HEK293 (cell line): Measurements from ENCODE around the gene TRMT5.

Source experiments
- CTCF ChIA-PET: fragments of 350-600 bp; formaldehyde crosslinking; extraction: SDS; loops from one replicate; lab custom pipeline; 2021; ENCODE audit warnings: antibody characterized with exemption; lab: Yijun Ruan, JAX
- POLR2A ChIA-PET: fragments of 300-600 bp; formaldehyde crosslinking; extraction: SDS; loops from one replicate; lab custom pipeline; 2020; ENCODE audit warnings: antibody characterized with exemption, inconsistent platforms; lab: Yijun Ruan, JAX
- H3K27ac ChIP-seq: fragments of 200-500 bp; sonication (Bioruptor generic); 2 replicates; pipeline ENCODE4 v1.5.1; 2014; ENCODE audit warnings: low read depth, low read length, control low read depth, inconsistent platforms; ENCODE audit errors: extremely low read depth
- H3K36me3 ChIP-seq, 2 experiments: fragments of 200-500 bp in 1 of 2; sonication (Bioruptor generic) in 1 of 2; 1 replicate in 1 of 2; 2 replicates in 1 of 2; pipeline ENCODE4 v1.5.1; 2014 to 2017; ENCODE audit warnings: inconsistent platforms in 2 of 2, low read length in 2 of 2; ENCODE audit not compliant: control insufficient read depth in 2 of 2, insufficient read depth in 1 of 2
- H3K4me1 ChIP-seq: fragments of 200-500 bp; sonication (Bioruptor generic); 2 replicates; pipeline ENCODE4 v1.5.1; 2014; ENCODE audit warnings: mild to moderate bottlenecking, low read length, inconsistent platforms; ENCODE audit not compliant: control insufficient read depth, insufficient read depth
- H3K4me3 ChIP-seq: 2 replicates; pipeline ENCODE4 v1.5.1; 2011; ENCODE audit warnings: low read depth, mild to moderate bottlenecking, control low read depth, low read length, moderate library complexity
- H3K9me3 ChIP-seq: fragments of 200-500 bp; sonication (Bioruptor generic); 2 replicates; pipeline ENCODE4 v1.5.1; 2014; ENCODE audit warnings: low read depth, low read length, inconsistent platforms; ENCODE audit not compliant: control insufficient read depth, insufficient read depth
- BCL11A ChIP-seq: fragments of 450-650 bp; formaldehyde crosslinking; IDR thresholded peaks from 2 replicates; pipeline ENCODE4 v1.5.1; 2016; ENCODE audit warnings: low read depth, missing biosample characterization, missing genetic modification characterization
- HOXD13 ChIP-seq: sonication (generic); formaldehyde crosslinking; IDR thresholded peaks from 2 replicates; pipeline ENCODE4 v1.8.0; 2022; ENCODE audit warnings: missing genetic modification reagents, borderline replicate concordance
- KLF8 ChIP-seq: fragments of 450-650 bp; formaldehyde crosslinking; IDR thresholded peaks from 2 replicates; pipeline ENCODE4 v1.5.1; 2016; ENCODE audit warnings: missing biosample characterization, missing genetic modification characterization
- KLF9 ChIP-seq: fragments of 450-650 bp; formaldehyde crosslinking; IDR thresholded peaks from 2 replicates; pipeline ENCODE4 v1.5.1; 2016; ENCODE audit warnings: missing biosample characterization, missing genetic modification characterization, low read depth
- OVOL3 ChIP-seq: fragments of 450-650 bp; formaldehyde crosslinking; IDR thresholded peaks from 2 replicates; pipeline ENCODE4 v1.5.1; 2016; ENCODE audit warnings: missing biosample characterization, missing genetic modification characterization
- ZBTB8A ChIP-seq: fragments of 450-650 bp; formaldehyde crosslinking; IDR thresholded peaks from 2 replicates; pipeline ENCODE4 v1.5.1; 2016; ENCODE audit warnings: missing biosample characterization, missing genetic modification characterization
- ZNF114 ChIP-seq: fragments of 450-650 bp; formaldehyde crosslinking; IDR thresholded peaks from 2 replicates; pipeline ENCODE4 v1.5.0; 2017; ENCODE audit warnings: missing biosample characterization, missing genetic modification characterization
- ZNF121 ChIP-seq: fragments of 450-650 bp; formaldehyde crosslinking; IDR thresholded peaks from 2 replicates; pipeline ENCODE4 v1.5.1; 2016; ENCODE audit warnings: missing biosample characterization, missing genetic modification characterization
- ZNF140 ChIP-seq: fragments of 450-650 bp; formaldehyde crosslinking; IDR thresholded peaks from 2 replicates; pipeline ENCODE4 v1.5.1; 2016; ENCODE audit warnings: missing biosample characterization, missing genetic modification characterization
- ZNF169 ChIP-seq: fragments of 450-650 bp; formaldehyde crosslinking; IDR thresholded peaks from 2 replicates; pipeline ENCODE4 v1.5.1; 2016; ENCODE audit warnings: missing biosample characterization, missing genetic modification characterization
- ZNF2 ChIP-seq: fragments of 450-650 bp; formaldehyde crosslinking; IDR thresholded peaks from 2 replicates; pipeline ENCODE4 v1.5.1; 2016; ENCODE audit warnings: missing biosample characterization, missing genetic modification characterization
- ZNF341 ChIP-seq: fragments of 450-650 bp; formaldehyde crosslinking; IDR thresholded peaks from 2 replicates; pipeline ENCODE4; 2016; ENCODE audit warnings: low read depth, missing biosample characterization, missing genetic modification characterization
- ZNF354C ChIP-seq: fragments of 450-650 bp; formaldehyde crosslinking; IDR thresholded peaks from 2 replicates; pipeline ENCODE4 v1.5.1; 2016; ENCODE audit warnings: missing biosample characterization, missing genetic modification characterization, low read depth, borderline replicate concordance
- ZNF510 ChIP-seq: fragments of 450-650 bp; formaldehyde crosslinking; IDR thresholded peaks from 2 replicates; pipeline ENCODE4 v1.5.1; 2018; ENCODE audit warnings: mild to moderate bottlenecking, missing genetic modification characterization, missing biosample characterization; ENCODE audit not compliant: insufficient replicate concordance
- ZNF791 ChIP-seq: fragments of 450-650 bp; formaldehyde crosslinking; IDR thresholded peaks from 2 replicates; pipeline ENCODE4 v1.5.1; 2016; ENCODE audit warnings: missing biosample characterization, missing genetic modification characterization
- ZNF792 ChIP-seq: fragments of 450-650 bp; formaldehyde crosslinking; IDR thresholded peaks from 2 replicates; pipeline ENCODE4 v1.5.1; 2016; ENCODE audit warnings: missing biosample characterization, missing genetic modification characterization
- TF ChIP-seq, protein P1 (sequence below): fragments of 450-650 bp; IDR thresholded peaks from 2 replicates; pipeline ENCODE4 v1.5.1; 2018; ENCODE audit warnings: missing biosample characterization, mild to moderate bottlenecking, missing genetic modification characterization
- TF ChIP-seq, protein P2 (sequence below): fragments of 450-650 bp; formaldehyde crosslinking; IDR thresholded peaks from 2 replicates; pipeline ENCODE4 v1.5.1; 2016; ENCODE audit warnings: missing biosample characterization, missing genetic modification characterization, low read depth
- TF ChIP-seq, protein P3 (sequence below): fragments of 450-650 bp; formaldehyde crosslinking; IDR thresholded peaks from 2 replicates; pipeline ENCODE4 v1.5.1; 2016; ENCODE audit warnings: missing biosample characterization, missing genetic modification characterization
- TF ChIP-seq, protein P4 (sequence below): fragments of 450-650 bp; formaldehyde crosslinking; IDR thresholded peaks from 2 replicates; pipeline ENCODE4 v1.5.1; 2016; ENCODE audit warnings: missing biosample characterization, missing genetic modification characterization

Gene TRMT5

DNA sequence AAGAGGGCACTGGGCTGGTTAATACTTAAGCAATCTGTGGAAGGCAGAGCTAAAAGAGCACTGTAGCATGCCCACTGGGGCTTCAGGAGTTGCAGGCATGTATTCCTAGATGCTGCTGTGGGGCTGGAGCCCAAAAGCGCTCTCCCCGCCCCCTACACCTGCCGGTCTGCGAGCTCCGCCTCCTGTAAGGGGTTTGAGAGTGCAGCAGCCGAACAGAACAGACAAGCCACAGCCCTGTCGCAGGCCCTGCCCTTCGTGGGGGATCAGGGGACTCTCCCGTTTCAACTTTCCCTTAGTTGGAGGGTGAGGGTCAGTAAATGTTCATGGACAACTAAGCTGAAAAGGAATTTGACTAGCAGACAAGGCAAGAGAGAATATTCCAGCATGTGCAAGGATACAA lies 17.7 kb upstream of the TRMT5 start (continued):
- no peak for TF ChIP-seq ZBTB8A (tag by site-specific recombination)

DNA sequence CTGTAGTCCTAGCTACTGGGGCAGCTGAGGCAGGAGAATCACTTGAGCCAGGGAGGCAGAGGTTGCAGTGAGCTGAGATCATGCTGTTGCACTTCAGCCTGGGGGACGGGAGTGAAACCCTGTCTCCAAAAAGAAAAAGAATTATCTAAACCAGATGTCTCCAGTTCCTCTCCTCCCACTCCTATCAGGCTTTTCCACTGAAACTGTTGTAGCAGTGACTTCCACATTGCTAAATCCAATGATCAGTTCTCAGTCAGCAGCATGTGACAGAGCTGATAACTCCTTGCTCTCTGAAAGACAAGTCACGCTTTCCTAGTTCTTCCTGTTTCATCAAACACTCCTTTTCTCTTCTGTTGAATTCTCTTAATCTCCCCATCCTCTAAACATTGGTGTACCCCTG lies 8.7 kb upstream of the TRMT5 start:
- no peak overlapping the region for H3K27ac ChIP-seq
- POLR2A ChIA-PET = no interaction called here
- CTCF ChIA-PET = no interaction called here
- H3K4me3 ChIP-seq = no peak overlapping the region
- TF ChIP-seq BCL11A (tag by site-specific recombination) (no peak), ZNF792 (tag by site-specific recombination) (no peak), HOXD13 (no peak), ZNF341 (no peak), ZNF791 (tag by site-specific recombination) (no peak)
- H3K4me1 ChIP-seq = no peaks in the 10 kb centered on the region
- peaks cover 0 to 61% of the 10 kb centered on the region in 2 experiments for H3K36me3 ChIP-seq
- no peaks in the 10 kb centered on the region for H3K9me3 ChIP-seq

DNA sequence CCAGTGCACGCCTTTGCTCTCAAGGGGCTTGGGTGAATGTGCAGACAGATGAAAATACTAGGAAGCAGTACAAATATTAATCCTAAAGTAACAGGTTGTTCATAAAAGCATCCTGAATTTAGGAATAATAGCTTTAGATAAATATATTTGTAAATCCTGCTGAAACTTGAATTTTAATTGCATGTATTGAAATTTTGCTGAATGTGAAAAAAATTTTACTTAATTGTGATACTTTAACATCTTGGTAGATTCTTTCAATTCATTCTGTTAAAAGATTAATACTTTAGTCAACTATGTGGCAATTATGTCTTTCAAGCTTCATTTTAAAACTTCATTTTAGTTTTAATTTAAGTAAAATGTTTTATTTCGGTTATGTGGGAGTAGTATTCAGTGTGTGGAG lies 5.6 kb upstream of the TRMT5 start:
- TF ChIP-seq, protein P1, sequence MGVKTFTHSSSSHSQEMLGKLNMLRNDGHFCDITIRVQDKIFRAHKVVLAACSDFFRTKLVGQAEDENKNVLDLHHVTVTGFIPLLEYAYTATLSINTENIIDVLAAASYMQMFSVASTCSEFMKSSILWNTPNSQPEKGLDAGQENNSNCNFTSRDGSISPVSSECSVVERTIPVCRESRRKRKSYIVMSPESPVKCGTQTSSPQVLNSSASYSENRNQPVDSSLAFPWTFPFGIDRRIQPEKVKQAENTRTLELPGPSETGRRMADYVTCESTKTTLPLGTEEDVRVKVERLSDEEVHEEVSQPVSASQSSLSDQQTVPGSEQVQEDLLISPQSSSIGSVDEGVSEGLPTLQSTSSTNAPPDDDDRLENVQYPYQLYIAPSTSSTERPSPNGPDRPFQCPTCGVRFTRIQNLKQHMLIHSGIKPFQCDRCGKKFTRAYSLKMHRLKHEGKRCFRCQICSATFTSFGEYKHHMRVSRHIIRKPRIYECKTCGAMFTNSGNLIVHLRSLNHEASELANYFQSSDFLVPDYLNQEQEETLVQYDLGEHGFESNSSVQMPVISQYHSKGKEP = no peak
- TF ChIP-seq, protein P2, sequence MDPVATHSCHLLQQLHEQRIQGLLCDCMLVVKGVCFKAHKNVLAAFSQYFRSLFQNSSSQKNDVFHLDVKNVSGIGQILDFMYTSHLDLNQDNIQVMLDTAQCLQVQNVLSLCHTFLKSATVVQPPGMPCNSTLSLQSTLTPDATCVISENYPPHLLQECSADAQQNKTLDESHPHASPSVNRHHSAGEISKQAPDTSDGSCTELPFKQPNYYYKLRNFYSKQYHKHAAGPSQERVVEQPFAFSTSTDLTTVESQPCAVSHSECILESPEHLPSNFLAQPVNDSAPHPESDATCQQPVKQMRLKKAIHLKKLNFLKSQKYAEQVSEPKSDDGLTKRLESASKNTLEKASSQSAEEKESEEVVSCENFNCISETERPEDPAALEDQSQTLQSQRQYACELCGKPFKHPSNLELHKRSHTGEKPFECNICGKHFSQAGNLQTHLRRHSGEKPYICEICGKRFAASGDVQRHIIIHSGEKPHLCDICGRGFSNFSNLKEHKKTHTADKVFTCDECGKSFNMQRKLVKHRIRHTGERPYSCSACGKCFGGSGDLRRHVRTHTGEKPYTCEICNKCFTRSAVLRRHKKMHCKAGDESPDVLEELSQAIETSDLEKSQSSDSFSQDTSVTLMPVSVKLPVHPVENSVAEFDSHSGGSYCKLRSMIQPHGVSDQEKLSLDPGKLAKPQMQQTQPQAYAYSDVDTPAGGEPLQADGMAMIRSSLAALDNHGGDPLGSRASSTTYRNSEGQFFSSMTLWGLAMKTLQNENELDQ (tag by site-specific recombination) = no peak
- TF ChIP-seq, protein P3, sequence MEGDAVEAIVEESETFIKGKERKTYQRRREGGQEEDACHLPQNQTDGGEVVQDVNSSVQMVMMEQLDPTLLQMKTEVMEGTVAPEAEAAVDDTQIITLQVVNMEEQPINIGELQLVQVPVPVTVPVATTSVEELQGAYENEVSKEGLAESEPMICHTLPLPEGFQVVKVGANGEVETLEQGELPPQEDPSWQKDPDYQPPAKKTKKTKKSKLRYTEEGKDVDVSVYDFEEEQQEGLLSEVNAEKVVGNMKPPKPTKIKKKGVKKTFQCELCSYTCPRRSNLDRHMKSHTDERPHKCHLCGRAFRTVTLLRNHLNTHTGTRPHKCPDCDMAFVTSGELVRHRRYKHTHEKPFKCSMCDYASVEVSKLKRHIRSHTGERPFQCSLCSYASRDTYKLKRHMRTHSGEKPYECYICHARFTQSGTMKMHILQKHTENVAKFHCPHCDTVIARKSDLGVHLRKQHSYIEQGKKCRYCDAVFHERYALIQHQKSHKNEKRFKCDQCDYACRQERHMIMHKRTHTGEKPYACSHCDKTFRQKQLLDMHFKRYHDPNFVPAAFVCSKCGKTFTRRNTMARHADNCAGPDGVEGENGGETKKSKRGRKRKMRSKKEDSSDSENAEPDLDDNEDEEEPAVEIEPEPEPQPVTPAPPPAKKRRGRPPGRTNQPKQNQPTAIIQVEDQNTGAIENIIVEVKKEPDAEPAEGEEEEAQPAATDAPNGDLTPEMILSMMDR = no peak
- TF ChIP-seq KLF8 (tag by site-specific recombination) (no peak), OVOL3 (tag by site-specific recombination) (no peak)
- no peak overlapping the region for H3K27ac ChIP-seq
- peaks cover 4% of the 10 kb centered on the region; the same call in 1 of the 2 replicates for H3K4me1 ChIP-seq
- no peak overlapping the region for H3K4me3 ChIP-seq
- ChIA-PET CTCF (no interaction called here), POLR2A (no interaction called here)
- no peaks in the 10 kb centered on the region for H3K9me3 ChIP-seq
- H3K36me3 ChIP-seq = peaks cover 0 to 50% of the 10 kb centered on the region in 2 experiments

DNA sequence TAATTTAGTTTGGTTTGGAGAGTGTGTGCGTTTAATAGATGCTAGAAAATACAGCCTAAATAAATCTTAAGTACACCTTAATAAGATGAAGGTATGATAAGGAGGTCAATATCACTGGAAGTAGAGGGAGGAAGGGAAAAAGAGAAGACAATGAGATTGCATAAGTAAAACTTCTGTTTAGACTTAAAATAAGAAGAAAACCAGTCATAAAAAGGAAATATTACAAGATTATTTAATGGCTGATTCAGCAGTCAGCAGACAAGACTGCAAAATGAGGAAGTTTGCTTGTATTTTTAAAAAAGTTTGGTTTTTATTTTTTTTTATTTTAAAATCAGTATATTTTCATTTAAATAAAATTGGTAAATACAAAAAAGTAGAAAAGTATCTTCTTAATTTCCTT lies 3.3 kb upstream of the TRMT5 start:
- CTCF ChIA-PET = no interaction called here
- no peak overlapping the region for H3K4me3 ChIP-seq
- H3K27ac ChIP-seq = no peak overlapping the region
- H3K4me1 ChIP-seq = peaks cover 4% of the 10 kb centered on the region; the same call in 1 of the 2 replicates
- POLR2A ChIA-PET = no interaction called here
- H3K36me3 ChIP-seq = peaks cover 0 to 43% of the 10 kb centered on the region in 2 experiments
- TF ChIP-seq, protein P4, sequence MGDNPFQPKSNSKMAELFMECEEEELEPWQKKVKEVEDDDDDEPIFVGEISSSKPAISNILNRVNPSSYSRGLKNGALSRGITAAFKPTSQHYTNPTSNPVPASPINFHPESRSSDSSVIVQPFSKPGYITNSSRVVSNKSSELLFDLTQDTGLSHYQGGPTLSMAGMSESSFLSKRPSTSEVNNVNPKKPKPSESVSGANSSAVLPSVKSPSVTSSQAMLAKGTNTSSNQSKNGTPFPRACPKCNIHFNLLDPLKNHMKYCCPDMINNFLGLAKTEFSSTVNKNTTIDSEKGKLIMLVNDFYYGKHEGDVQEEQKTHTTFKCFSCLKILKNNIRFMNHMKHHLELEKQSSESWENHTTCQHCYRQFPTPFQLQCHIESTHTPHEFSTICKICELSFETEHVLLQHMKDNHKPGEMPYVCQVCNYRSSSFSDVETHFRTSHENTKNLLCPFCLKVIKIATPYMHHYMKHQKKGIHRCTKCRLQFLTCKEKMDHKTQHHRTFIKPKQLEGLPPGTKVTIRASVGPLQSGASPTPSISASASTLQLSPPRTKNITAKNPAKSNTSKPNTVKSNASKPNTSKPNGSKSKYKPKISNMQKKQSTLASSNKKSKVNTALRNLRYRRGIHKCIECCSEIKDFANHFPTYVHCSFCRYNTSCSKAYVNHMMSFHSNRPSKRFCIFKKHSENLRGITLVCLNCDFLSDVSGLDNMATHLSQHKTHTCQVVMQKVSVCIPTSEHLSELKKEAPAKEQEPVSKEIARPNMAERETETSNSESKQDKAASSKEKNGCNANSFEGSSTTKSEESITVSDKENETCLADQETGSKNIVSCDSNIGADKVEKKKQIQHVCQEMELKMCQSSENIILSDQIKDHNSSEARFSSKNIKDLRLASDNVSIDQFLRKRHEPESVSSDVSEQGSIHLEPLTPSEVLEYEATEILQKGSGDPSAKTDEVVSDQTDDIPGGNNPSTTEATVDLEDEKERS (tag by site-specific recombination) = no peak
- TF ChIP-seq ZNF114 (tag by site-specific recombination) (no peak), ZNF169 (tag by site-specific recombination) (no peak), ZNF510 (tag by site-specific recombination) (no peak), KLF9 (tag by site-specific recombination) (no peak), ZNF2 (tag by site-specific recombination) (no peak), OVOL3 (tag by site-specific recombination) (no peak), KLF8 (tag by site-specific recombination) (no peak), ZNF354C (tag by site-specific recombination) (no peak), ZNF121 (tag by site-specific recombination) (no peak), ZNF140 (tag by site-specific recombination) (no peak)
- no peaks in the 10 kb centered on the region for H3K9me3 ChIP-seq
